ENCODE measurements around the gene ZSCAN31. TPM values are rescaled to one million over a fixed set of nuclear protein-coding genes. Genes with fewer than 3 reads are reported as not detected.

ZSCAN31 gene
- 6.6 to 9.1 TPM (median 7.4 TPM) in 3 replicates for total RNA-seq (2021)
- percentile 63 among the genes with signal in this experiment for Bru-seq, nascent RNA
- long read RNA-seq, experiment 1, transcript ZSCAN31-201 (4 exons, 2,619 nt), result major isoform, 5 of 13 reads
- long read RNA-seq, experiment 1, partial matches to known transcripts, result 0 of 13 reads
- long read RNA-seq, experiment 1, other reads (novel, unspliced or antisense), result 0 of 13 reads
- long read RNA-seq, experiment 2, partial matches to known transcripts, result 1 of 7 reads
- long read RNA-seq, experiment 2, other reads (novel, unspliced or antisense), result 3 of 7 reads
- long read RNA-seq, experiment 3, transcript ZSCAN31-201 (4 exons, 2,619 nt), result major isoform, 6 of 12 reads
- long read RNA-seq, experiment 3, partial matches to known transcripts, result 2 of 12 reads
- long read RNA-seq, experiment 3, other reads (novel, unspliced or antisense), result 1 of 12 reads

DNA sequence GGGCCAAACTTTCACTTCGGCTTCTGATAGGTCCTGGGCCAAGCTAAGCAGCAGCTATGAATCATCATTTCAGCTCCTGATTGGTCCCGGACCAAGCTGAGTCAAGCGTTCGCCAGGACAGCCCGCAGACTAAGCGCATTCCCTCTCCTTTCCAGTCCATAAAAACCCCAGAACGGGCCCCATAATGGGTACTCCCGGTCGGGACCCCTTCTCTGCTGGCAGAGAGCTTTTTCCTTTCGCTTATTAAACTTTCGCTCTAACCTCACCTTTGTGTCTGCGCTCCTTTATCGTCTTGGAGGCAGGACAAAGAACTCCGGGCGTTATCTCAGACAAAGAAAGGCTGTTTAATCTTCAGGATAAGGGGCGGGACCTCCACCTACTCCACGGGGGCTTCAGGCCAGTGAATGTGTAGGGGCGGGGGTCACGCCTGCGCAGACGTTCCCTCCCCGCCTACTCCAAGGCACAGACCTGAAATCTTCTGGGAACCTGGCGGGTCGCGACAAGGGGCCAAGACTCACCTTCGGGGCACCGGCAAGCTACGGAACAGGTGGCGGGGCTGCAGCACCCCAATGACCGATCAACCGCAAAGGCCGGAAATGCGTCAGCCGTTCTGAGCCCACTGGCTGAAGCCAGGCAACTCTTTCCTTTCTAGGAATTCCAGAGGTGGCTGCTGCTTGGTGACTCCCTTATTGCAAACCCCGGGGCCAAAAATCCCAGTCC, at the start of gene ZSCAN31:
Gene ZSCAN31 (minus strand): TSS at position 585 of the 720 bp plus-strand sequence. CDS start 6,465 bp downstream, outside the sequence.
- H3K9me3 Mint-ChIP-seq, result peaks cover 10% of the 10 kb centered on the region
- no peak within 1 kb of the TSS for H3K27ac Mint-ChIP-seq
- H3K4me3 Mint-ChIP-seq, result no peak within 1 kb of the TSS
- ChIA-PET POLR2A (interaction anchor here (0.8 to 2.9 kb wide), 19 partner anchors 11 to 528 kb away, joined by 3 to 35 read pairs (median 5); partner anchors contain the start of genes PGBD1, ZKSCAN3, ZKSCAN4 and ZKSCAN8), CTCF (interaction anchor here (0.6 to 3.4 kb wide), 5 partner anchors 20 to 231 kb away, joined by 3 to 35 read pairs (median 4); no protein-coding TSS in a partner anchor)
- H3K27me3 Mint-ChIP-seq (ENCODE audit: low read depth), result peaks cover 11% of the 10 kb centered on the region
- no peaks in the 10 kb centered on the region for H3K36me3 Mint-ChIP-seq
- peak; percentile 96 for ATAC-seq
- DNase-seq (ENCODE audit: low spot score), result peak; percentile 87
- peaks cover 9% of the 10 kb centered on the region for H3K4me1 Mint-ChIP-seq
- peak; percentile 75 for TF ChIP-seq SP1 (CRISPR knock-in tag; conservative IDR thresholded peaks at IDR 0.05)
- TF ChIP-seq FOXJ3 (CRISPR knock-in tag; IDR thresholded peaks at IDR 0.05; ENCODE audit: borderline replicate concordance), result no peak
- TF ChIP-seq, protein P1, sequence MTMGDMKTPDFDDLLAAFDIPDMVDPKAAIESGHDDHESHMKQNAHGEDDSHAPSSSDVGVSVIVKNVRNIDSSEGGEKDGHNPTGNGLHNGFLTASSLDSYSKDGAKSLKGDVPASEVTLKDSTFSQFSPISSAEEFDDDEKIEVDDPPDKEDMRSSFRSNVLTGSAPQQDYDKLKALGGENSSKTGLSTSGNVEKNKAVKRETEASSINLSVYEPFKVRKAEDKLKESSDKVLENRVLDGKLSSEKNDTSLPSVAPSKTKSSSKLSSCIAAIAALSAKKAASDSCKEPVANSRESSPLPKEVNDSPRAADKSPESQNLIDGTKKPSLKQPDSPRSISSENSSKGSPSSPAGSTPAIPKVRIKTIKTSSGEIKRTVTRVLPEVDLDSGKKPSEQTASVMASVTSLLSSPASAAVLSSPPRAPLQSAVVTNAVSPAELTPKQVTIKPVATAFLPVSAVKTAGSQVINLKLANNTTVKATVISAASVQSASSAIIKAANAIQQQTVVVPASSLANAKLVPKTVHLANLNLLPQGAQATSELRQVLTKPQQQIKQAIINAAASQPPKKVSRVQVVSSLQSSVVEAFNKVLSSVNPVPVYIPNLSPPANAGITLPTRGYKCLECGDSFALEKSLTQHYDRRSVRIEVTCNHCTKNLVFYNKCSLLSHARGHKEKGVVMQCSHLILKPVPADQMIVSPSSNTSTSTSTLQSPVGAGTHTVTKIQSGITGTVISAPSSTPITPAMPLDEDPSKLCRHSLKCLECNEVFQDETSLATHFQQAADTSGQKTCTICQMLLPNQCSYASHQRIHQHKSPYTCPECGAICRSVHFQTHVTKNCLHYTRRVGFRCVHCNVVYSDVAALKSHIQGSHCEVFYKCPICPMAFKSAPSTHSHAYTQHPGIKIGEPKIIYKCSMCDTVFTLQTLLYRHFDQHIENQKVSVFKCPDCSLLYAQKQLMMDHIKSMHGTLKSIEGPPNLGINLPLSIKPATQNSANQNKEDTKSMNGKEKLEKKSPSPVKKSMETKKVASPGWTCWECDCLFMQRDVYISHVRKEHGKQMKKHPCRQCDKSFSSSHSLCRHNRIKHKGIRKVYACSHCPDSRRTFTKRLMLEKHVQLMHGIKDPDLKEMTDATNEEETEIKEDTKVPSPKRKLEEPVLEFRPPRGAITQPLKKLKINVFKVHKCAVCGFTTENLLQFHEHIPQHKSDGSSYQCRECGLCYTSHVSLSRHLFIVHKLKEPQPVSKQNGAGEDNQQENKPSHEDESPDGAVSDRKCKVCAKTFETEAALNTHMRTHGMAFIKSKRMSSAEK (CRISPR knock-in tag; IDR thresholded peaks at IDR 0.05; ENCODE audit: borderline replicate concordance), result 0 out of 2 replicates have a peak, but pooled peaks have one; percentile 58
- TF ChIP-seq ZSCAN18 (CRISPR knock-in tag; IDR thresholded peaks at IDR 0.05), result no peak
- no peak for TF ChIP-seq JAZF1 (CRISPR knock-in tag; IDR thresholded peaks at IDR 0.05)
- no peak for TF ChIP-seq ZNF219 (CRISPR knock-in tag; IDR thresholded peaks at IDR 0.05; ENCODE audit: borderline replicate concordance)
- TF ChIP-seq CDX4 (CRISPR knock-in tag; IDR thresholded peaks at IDR 0.05; ENCODE audit: borderline replicate concordance), result peak; percentile 13; the same call in 1 of the 2 replicates
- 0 out of 2 replicates have a peak, but pooled peaks have one; percentile 11 for TF ChIP-seq TEAD4 (CRISPR knock-in tag; IDR thresholded peaks at IDR 0.05)
- peak; percentile 72; the same call in 1 of the 2 replicates for TF ChIP-seq ZNF671 (CRISPR knock-in tag; IDR thresholded peaks at IDR 0.05)
- TF ChIP-seq SMAD4 (CRISPR knock-in tag; IDR thresholded peaks at IDR 0.05), result no peak
- TF ChIP-seq KAT7 (CRISPR knock-in tag; IDR thresholded peaks at IDR 0.05; ENCODE audit: borderline replicate concordance), result no peak
- TF ChIP-seq, protein P2, sequence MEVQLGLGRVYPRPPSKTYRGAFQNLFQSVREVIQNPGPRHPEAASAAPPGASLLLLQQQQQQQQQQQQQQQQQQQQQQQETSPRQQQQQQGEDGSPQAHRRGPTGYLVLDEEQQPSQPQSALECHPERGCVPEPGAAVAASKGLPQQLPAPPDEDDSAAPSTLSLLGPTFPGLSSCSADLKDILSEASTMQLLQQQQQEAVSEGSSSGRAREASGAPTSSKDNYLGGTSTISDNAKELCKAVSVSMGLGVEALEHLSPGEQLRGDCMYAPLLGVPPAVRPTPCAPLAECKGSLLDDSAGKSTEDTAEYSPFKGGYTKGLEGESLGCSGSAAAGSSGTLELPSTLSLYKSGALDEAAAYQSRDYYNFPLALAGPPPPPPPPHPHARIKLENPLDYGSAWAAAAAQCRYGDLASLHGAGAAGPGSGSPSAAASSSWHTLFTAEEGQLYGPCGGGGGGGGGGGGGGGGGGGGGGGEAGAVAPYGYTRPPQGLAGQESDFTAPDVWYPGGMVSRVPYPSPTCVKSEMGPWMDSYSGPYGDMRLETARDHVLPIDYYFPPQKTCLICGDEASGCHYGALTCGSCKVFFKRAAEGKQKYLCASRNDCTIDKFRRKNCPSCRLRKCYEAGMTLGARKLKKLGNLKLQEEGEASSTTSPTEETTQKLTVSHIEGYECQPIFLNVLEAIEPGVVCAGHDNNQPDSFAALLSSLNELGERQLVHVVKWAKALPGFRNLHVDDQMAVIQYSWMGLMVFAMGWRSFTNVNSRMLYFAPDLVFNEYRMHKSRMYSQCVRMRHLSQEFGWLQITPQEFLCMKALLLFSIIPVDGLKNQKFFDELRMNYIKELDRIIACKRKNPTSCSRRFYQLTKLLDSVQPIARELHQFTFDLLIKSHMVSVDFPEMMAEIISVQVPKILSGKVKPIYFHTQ (CRISPR knock-in tag; IDR thresholded peaks at IDR 0.05), result peak; percentile 84; the same call in 1 of the 2 replicates
- TF ChIP-seq, protein P3, sequence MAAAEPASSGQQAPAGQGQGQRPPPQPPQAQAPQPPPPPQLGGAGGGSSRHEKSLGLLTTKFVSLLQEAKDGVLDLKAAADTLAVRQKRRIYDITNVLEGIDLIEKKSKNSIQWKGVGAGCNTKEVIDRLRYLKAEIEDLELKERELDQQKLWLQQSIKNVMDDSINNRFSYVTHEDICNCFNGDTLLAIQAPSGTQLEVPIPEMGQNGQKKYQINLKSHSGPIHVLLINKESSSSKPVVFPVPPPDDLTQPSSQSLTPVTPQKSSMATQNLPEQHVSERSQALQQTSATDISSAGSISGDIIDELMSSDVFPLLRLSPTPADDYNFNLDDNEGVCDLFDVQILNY (CRISPR knock-in tag; IDR thresholded peaks at IDR 0.05), result 0 out of 2 replicates have a peak, but pooled peaks have one; percentile 9
- TF ChIP-seq ZMAT4 (CRISPR knock-in tag; IDR thresholded peaks at IDR 0.05), result no peak
- no peak for TF ChIP-seq NR3C1 (CRISPR knock-in tag; conservative IDR thresholded peaks at IDR 0.05; ENCODE audit: low read depth)
- TF ChIP-seq CTCF (IDR thresholded peaks at IDR 0.05), result no peak
- no peak; the same call in 1 of the 2 replicates for TF ChIP-seq ERG (CRISPR knock-in tag; IDR thresholded peaks at IDR 0.05)
- no peak for TF ChIP-seq ZBTB21 (CRISPR knock-in tag; IDR thresholded peaks at IDR 0.05; ENCODE audit: borderline replicate concordance)
- TF ChIP-seq NR1H2 (CRISPR knock-in tag; IDR thresholded peaks at IDR 0.05), result no peak
- TF ChIP-seq ZNF317 (CRISPR knock-in tag; IDR thresholded peaks at IDR 0.05; ENCODE audit: borderline replicate concordance, low read depth), result no peak

Measured in WTC11 (cell line).